ENCODE data around the gene SEC11A.
"Not testable (repeated sequence)": the region's sequence is repeated elsewhere in the genome, so short reads cannot be mapped to it uniquely, and the experiment has no call there.

The SEC11A gene

DNA sequence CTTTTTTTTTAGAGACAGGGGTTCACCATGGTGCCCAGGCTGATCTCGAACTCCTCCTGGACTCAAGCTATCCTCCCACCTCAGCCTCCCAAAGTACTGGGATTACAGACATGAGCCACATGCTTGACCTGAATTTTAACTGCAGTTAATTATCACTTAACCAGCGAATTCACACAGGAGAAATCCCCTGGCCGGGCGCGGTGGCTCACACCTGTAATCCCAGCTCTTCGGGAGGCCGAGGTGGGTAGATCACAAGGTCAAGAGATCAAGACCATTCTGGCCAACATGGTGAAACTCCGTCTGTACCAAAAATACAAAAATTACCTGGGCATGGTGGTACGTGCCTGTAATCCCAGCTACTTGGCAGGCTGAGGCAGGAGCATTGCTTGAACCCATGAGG lies 74.1 kb downstream of the SEC11A start:
- DNase-seq (ENCODE audit: low read depth), result not testable (repeated sequence)

DNA sequence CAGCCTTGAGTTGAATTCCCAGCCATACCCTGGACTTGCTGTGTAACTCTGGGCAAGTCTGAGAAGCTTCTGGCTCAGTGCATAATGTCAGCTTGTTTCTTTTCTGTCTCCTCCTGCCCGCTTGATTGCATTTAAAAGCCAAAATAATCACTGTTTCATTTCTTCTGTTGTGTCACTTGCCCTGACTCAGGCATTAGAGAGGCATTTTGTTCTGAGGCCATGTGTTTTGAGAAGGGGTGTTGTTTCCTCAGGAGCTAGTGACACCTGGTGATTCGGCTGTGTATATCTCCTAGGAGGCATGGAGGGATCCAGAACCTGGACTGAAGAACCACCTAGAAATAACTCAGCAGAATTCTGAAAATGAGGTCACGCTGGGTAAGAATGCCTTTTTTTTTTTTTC lies 77.8 kb downstream of the SEC11A start:
- peak; percentile 44 for DNase-seq (ENCODE audit: low read depth)

DNA sequence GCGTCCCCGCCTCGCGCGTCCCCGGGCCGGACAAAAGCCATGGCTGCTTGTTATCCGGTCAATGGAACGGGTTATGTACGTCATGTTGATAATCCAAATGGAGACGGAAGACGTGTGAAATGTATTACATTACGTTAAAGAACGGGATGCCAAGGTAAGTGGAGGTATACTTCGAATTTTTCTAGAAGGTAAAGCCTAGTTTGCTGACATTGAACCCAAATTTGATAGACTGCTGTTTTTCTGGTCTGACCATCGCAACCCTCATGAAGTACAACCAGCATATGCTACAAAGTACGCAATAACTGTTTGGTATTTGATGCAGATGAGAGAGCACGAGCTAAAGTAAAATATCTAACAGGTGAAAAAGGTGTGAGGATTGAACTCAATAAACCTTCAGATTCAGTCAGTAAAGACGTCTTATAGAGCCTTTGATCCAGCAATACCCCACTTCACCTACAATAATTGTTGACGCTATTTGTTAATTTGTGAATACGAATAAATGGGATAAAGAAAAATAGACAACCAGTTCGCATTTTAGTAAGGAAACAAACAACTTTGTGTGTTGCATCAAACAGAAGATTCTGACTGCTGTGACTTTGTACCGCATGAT lies 81.6 kb downstream of the SEC11A start:
- no peak for DNase-seq (ENCODE audit: low read depth)

DNA sequence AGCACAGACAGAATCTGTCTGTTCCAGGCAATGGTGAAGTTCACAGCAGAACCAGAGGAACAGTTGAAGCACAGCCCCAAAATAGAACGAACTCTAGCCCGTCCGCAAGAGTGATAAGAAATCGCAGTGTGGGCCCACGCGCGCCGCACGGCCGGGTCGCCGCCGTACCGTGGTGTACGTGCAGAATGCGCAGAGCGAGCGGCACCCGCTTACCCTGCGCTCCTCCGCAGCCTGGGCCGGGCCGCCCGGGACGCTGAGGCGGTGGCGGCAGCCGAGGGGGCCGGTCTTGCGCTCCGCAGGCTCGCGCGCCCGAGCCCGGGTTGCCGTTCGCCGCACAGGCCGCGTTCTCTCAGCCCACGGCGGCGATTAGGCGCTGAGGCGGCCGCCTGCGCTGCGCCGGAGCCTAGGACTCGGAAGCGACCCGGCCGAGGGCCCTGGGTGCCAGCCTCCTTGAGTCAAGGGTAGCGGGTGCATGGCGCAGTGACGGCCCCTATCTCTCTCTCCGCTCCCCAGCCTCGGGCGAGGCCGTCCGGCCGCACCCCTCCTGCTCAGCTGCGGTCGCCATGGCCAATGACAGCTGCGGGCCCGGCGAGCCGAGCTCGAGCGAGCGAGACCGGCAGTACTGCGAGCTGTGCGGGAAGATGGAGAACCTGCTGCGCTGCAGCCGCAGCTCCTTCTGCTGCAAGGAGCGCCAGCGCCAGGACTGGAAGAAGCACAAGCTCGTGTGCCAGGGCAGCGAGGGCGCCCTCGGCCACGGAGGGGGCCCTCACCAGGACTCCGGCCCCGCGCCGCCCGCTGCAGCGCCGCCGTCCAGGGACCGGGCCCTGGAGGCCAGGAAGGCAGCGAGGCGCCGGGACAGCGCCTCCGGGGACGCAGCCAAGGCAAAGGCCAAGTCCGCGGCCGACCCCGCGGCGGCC lies 82.4 kb downstream of the SEC11A start:
- peak; percentile 71 for DNase-seq (ENCODE audit: low read depth)

DNA sequence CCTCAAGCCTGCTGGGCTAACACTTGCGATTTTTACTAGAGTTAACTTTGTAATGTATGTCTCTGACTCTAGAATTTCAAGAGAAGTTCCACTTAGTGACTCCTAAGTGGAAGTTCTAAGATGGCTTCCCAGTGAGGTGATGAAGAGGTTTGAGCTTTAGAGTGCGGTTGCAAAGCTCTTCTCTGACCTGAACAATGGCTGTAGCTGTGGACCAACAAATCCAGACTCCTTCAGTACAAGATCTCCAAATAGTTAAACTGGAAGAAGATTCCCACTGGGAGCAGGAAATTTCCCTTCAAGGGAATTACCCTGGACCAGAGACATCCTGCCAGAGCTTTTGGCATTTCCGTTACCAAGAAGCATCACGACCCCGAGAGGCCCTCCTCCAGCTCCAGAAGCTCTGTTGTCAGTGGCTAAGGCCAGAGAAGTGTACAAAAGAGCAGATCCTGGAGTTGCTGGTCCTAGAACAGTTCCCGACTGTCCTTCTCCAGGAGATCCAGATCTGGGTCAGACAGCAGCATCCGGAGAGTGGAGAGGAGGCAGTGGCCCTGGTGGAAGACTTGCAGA lies 84.2 kb downstream of the SEC11A start:
- peak; percentile 34 for DNase-seq (ENCODE audit: low read depth)

DNA sequence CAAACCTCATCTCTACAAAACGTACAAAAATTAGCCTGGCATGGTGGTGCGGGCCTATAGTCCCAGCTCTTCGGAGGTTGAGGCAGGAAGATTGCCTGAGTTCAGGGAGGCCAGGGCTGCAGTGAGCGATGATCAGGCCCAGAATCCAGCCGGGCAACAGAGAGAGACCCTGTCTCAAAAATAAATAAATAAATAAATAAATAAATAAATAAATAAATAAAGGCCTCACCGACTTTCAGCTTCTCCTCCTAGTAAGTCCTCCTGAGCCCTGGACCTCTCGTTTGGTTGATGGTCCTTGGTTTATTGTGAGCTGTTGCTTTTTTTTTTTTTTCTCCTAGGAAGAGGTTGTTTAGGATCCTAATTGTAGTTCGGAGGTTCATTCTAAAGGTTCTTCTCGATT lies 86.9 kb downstream of the SEC11A start:
- DNase-seq (ENCODE audit: low read depth), result no peak

DNA sequence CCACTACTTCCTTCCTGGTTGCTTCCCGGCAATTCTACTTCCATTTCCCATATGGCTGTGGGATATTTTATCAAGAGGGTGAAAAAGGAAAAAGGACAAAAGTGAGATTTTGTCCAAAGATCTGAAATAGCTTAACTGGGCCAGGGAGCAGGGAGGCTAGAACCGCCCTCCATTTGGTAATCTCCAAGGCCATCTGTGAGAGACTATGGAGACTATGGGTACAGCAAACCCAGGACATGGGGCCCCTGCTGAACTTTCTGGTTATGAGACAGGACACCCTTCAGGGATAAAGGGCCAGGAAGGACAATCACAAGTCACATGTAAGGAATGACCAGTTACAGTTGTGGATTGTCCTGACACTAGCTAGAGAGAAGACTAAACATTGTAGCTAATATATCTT lies 90.8 kb downstream of the SEC11A start:
- DNase-seq (ENCODE audit: low read depth), result no peak

DNA sequence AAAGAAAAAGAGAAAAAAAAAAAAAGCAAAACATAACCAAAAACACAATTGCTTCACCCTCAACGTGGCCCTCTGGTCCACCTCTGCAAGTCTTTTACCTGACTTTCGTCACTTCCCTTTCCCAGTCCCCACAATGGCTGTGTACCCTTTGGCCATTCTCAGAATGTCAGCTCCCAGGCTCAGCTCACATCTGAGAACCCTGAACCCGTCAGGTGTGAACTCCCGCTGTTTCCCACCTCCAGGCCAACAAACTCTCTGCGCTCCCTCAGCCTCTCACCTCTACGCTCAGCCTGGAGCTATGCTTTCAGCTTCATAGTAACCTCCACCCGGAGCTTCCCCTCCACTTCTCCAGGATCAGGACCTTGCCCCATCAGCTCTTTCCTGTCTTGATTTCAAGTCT lies 91.6 kb downstream of the SEC11A start:
- no peak for DNase-seq (ENCODE audit: low read depth)

DNA sequence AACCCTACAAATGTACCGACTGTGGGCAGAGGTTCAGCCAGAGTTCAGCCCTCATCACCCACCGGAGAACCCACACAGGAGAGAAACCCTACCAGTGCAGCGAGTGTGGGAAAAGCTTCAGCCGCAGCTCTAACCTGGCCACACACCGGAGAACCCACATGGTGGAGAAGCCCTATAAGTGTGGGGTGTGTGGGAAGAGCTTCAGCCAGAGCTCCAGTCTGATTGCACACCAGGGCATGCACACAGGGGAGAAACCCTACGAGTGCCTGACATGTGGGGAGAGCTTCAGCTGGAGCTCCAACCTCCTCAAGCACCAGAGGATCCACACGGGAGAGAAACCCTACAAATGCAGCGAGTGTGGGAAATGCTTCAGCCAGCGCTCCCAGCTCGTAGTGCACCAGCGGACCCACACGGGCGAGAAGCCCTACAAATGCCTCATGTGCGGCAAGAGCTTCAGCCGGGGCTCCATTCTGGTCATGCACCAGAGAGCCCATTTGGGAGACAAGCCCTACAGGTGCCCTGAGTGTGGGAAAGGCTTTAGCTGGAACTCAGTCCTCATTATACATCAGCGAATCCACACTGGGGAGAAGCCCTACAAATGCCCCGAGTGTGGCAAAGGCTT lies 94.5 kb downstream of the SEC11A start:
- no peak for DNase-seq (ENCODE audit: low read depth)

DNA sequence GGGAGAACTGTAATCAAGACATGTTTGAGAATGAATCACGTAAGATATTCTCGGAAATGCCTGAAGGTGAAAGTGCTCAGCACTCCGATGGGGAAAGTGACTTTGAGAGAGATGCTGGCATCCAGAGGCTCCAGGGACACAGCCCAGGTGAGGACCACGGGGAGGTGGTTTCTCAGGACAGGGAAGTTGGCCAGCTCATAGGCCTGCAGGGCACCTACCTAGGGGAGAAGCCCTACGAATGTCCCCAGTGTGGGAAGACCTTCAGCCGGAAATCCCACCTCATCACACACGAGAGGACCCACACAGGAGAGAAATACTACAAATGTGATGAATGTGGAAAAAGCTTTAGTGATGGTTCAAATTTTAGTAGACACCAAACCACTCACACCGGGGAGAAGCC lies 95.3 kb downstream of the SEC11A start:
- no peak for DNase-seq (ENCODE audit: low read depth)
